Stimulated activated CD4-positive, alpha-beta T cell treated with anti-CD3 and anti-CD28 coated beads, Interleukin-12 subunit alpha, Interleukin-12 subunit beta, amount 100 ng/mL, for 48 hours (primary cell): ENCODE measurements around the gene NBPF26.
"Not testable (repeated sequence)": the region's sequence is repeated elsewhere in the genome, so short reads cannot be mapped to it uniquely, and the experiment has no call there.

Experiments used
- DNase-seq, 3 donors: peaks; one replicate each; pipeline ENCODE4 v3.0.0-alpha.2; 2020; ENCODE audit warnings: low read depth in 2 of 3, low spot score in 1 of 3

Gene NBPF26

GRCh38 chr1:120723715-120724402 lies at the start of gene NBPF26:
Gene NBPF26, plus strand, starts transcription at chr1:120723945.
- DNase-seq, result peak; percentile 26 to 71 (median 45)

DNA sequence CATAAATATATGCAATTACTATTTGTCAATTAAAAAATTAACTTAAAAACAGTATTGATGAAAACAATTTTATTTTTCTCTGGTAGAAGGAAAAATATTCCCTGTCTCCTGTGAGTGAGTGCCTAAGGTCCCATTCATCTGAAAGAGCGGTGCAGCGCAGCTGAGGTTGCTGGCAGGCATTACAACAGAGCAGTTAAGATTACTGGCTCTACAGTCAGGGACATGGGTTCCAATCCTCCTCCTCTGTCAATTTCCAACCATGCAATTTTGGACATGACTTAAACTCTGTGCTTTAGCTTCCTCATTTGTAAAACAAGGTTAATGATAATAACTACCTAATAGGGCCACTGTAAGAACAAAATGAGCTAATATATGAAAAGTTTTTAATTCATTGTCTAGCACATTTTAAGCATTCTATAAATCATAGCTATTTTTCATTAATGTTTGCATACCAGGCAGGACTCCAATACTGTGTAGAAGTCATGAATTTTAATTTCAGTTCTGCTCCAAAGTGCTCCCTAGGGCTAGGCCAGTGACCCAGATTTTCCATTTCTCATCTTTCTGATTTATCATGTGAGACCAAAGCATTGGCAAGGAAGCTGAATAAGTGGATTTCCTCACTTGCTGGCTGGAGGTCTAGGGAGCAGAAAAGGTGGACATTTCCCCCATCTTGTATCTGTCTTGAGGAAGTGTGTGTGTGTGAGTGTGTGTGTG lies 43.5 kb upstream of the NBPF26 start:
- not testable (repeated sequence) for DNase-seq

GRCh38 chr1:120680938-120681337 lies 42.8 kb upstream of the NBPF26 start:
- not testable (repeated sequence) for DNase-seq

GRCh38 chr1:120684397-120684796 lies 39.3 kb upstream of the NBPF26 start:
- not testable (repeated sequence) for DNase-seq

DNA sequence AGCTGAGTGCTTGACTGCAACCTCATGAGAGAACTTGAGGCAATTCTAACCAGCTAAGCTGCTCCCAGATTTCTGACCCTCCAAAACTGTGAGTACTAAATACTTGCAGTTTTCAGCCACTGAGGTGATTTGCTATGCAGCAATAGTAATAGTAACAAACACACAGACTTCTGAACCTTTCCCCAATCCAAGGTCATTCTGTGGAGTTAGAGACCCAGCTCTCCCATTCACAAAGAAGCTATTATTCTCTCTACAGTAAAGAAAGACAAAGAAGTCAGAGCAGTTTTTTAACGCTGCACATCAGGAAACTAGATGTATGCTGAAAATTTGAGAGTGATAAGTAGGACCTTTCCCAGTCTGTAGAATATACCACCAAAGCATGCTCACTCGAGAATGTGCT lies 38.1 kb upstream of the NBPF26 start:
- DNase-seq, result not testable (repeated sequence)

DNA sequence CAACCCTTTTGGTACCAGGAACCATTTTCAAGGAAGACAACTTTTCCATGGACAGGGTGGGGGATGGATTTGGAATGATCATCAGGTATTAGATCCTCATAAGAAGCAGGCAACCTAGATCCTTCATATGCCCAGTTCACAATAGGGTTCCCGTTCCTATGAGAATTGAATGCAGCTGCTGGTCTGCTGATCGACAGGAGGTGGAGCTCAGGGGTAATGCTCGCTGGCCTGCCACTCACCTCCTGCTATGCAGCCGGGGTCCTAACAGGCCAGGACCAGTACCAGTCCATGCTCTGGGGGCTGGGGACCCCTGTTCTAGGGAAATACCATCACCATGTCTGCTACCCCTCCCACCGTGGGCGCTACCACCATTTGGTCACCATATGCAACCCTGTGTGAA lies 36.5 kb upstream of the NBPF26 start:
- DNase-seq, result not testable (repeated sequence)

DNA sequence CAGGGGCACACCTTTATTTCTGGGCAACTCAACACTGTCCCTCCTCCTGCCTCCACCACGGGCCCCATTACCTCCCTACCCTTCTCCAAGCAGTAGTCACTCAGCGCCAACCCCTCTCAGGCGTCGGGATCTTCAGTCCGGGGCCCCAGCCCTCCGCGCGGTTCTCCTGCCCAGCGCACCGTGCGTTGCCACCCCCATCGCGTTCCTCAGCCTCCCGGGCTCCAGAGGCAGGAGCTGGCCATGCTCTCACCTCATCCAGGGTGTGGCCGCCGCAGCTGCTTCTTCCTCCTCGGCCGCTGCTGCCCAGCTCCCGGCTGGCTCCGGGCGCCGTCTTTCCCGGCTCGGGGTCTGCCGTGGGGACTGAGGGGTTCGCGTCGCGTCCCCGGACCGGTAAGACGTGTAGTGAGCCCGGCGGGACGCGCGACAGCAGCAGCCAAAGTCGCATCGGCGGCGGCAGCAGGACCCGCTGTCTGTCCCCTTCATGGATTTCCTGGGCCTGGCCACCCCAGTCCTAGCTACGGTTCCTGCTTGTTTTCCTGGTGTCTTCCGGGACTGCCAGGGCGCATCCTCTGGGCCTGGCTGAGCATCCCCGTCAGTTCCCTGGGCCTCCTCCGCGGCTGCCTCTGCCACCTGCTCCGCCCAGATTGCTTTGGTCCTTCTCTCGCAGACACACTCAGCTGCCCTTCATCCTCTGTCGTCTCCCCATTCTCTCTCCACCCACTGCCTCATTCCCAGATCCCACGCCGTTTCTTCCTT lies 22.8 kb upstream of the NBPF26 start:
- DNase-seq, result not testable (repeated sequence)

GRCh38 chr1:120723358-120723714 lies 409 bp upstream of the NBPF26 start:
- not testable (repeated sequence) for DNase-seq

- peak in 1 of 3 donors; percentile 5 for DNase-seq
Measured at GRCh38 chr1:120724507-120724906, 762 bp downstream of the NBPF26 start.

DNA sequence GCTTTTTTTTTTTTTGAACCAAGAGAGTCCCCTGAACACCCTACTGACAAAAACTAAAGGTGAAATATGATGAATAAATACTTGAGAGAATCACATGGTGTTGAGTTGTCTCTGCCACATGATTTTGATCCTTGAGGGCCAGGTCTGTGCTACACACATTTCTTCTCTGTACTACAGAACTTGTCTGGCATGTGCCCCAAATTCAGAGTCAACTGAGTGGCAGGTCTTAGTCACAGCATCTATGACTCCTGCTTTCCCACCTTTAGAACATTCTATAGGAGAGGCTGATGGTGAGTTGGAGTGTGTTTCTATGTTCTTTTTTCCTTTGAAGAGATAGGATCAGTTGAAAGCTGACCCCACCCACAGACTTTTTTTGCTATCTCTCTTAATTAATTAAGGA lies 5.1 kb downstream of the NBPF26 start:
- DNase-seq, result peak; percentile 1 to 4 (median 4)

DNA sequence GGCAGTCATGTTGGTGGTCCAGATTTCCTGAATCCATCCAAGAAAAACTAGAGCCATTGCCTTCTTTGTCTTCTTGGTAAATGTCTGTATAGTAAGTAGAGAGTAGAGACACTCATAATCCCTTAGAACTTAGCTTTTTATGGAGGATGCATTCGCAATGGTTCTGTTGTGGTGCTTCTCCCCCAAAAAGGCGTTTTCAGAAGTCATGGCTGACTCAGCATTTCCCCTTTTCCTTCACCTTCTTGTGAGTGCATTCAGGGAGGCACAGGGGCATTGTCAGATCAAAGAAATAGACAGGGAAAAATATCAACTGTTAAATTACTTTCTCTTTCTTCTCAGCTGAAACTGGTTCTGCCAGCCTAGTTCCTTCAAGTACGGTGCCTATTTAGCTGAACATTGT lies 45.3 kb downstream of the NBPF26 start:
- DNase-seq, result not testable (repeated sequence)

DNA sequence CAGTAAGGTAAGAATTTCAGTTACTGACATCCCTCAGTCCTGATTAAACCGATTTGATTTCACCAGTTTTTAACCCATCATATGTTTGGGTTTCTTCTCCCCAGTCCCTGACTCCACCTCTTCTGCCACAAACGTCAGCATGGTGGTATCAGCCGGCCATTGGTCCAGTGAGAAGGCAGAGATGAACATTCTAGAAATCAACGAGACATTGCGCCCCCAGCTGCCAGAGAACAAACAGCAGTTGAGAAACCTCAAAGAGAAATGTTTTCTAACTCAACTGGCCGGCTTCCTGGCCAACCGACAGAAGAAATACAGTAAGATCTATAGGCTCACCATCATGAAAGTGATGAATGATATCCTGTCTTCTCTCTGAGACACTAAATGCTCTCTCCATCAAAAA lies 81.7 kb downstream of the NBPF26 start:
- DNase-seq, result not testable (repeated sequence)

DNA sequence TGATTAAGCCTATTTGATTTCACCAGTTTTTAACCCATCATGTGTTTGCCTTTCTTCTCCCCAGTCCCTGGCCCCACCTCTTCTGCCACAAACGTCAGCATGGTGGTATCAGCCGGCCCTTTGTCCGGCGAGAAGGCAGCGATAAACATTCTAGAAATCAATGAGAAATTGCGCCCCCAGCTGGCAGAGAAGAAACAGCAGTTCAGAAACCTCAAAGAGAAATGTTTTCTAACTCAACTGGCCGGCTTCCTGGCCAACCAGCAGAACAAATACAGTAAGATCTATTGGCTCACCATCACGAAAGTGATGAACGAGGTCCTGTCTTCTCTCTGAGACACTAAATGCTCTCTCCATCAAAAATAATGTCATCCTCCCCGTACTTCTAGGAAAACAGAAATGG lies 88.1 kb downstream of the NBPF26 start:
- peak in 1 of 3 donors; percentile 17 for DNase-seq

DNA sequence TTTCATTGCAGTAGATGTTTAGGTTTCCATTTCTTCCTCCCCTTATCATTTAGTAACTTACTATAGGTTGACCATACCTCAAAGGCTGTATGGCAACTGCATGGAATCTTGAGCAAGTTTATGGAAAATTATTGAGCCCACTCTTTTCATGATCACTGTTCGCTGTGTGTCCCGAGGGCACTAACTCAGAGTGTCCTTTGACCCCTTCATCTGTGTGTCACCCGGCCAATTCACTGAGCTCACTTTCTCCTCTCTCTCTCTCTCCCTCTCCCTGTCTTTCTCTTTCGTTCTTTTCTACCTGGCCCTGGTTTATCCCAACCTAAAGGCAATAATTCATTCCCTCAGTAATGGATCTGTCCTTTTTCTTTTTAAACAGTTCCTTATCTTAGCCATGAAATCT lies 101.3 kb downstream of the NBPF26 start:
- not testable (repeated sequence) for DNase-seq

- not testable (repeated sequence) for DNase-seq
Measured at GRCh38 chr1:120826623-120827022, 102.9 kb downstream of the NBPF26 start.

DNA sequence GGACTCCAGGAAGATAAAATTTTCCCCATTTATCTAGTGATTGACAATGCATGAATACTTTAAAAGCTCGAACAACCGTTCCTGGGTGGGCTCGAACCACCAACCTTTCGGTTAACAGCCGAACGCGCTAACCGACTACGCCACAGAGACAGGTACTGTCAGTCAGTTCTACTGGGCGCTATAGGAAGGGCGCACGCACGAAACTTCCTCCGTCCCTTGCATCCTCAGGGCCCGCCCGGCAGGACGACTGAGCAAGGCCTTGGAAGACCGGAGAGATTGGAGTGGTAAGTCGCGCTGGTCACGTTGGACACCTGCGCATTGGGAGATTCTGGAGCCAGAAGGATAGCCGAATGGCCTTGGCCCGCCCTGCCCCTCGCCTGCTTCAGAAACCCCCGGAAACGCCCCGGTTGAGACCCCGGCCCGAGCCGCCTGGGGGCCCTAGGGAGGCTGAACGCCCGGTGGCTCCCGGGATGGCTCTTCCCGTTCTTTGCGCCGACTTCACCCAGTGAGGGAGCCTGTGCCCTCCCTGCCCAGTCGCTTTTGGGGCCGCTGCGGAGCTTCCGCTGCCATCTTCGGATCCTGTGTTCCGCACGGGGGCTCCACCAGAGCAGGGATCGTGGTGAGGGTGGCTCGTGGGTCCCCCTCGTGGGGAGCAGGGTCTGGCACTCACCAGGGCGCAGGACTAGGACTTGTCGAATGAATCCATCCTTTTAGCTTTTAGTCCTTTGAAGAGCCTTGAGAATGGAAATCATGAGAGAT lies 120.6 kb downstream of the NBPF26 start:
- DNase-seq, result peak; percentile 62 to 67 (median 66)

GRCh38 chr1:120844945-120845330 lies 121.2 kb downstream of the NBPF26 start:
- not testable (repeated sequence) for DNase-seq

DNA sequence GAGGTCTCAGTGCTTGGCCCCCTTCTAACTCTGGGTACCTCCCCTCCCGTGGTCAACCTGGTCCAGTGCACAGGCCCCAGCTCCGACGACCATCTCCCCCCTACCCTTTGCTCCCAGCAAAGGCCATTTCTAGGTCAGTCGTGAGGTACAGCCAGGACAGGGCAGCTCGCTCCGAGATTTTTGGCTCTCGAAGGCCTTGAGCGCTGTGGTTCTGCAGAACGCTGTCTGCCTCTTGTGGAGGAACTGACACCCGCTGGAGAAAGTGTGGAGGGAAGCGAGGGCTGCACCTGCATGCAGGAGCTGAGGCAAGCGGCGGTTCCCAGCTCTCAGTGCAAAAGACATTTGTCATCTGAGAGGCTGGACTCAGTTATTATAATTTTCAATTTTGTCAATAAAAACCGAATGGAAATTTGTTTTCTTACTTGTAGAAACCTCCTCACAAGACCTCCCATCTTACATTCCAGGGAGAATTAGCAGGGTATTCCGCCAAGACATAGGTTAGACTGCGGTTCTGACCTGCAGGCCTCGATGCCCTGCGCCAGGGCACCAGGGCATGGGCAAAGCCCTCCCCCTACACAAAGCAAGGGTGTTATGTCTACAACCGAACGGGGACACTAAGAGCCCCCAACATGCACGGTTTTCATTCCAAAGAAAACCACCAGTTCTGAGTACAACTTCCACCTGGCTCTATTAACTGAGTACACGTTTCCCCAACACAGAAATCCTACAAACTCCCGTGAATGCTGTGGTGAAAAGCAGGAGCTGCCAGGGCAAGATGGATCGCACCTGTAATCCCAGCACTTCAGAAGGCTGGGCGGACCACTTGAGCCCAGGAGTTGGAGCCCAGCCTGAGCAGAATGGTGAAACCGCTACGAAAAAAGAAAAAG lies 125.9 kb downstream of the NBPF26 start:
- not testable (repeated sequence) for DNase-seq

GRCh38 chr1:120850287-120850536 lies 126.5 kb downstream of the NBPF26 start:
- not testable (repeated sequence) for DNase-seq
